ENCODE data around the gene GAD1.

The GAD1 gene

DNA sequence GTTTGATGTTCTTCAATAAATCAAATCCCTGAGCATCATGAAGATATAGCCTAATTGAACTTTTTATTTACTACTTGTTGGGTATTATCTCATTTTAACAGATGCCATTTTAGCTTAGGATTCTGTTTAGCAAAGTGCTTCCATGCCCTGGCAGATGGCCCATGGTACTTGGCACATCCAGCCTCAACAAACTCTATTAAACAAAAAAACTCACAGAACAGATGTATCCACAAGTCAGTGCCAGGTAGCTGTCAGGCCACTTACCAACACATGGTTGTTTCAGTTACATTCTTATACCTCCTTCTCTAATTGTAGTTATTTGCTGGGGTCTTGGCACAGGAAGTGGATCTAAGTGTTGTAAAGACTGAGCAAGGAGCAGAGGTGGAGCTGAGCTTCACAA is 29.6 kb downstream of the GAD1 start:
- DNase-seq, result no peak

DNA sequence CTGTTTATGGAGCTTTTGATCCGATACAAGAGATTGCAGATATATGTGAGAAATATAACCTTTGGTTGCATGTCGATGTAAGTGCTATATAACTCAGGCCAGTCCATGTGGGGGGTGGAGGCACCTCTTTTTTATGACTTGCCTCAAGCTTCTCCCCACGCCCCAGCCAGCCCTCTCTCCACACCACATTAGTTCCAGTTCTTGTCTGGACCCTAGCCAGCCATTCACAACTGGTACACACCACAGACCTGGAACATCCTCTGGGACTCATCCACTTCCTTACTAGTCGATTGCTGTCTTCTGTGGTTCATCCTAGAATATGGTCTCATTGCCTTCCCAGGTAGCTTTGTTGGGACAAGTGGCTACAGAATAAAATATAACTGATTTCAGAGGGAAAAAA is 31.0 kb downstream of the GAD1 start:
- DNase-seq, result no peak

DNA sequence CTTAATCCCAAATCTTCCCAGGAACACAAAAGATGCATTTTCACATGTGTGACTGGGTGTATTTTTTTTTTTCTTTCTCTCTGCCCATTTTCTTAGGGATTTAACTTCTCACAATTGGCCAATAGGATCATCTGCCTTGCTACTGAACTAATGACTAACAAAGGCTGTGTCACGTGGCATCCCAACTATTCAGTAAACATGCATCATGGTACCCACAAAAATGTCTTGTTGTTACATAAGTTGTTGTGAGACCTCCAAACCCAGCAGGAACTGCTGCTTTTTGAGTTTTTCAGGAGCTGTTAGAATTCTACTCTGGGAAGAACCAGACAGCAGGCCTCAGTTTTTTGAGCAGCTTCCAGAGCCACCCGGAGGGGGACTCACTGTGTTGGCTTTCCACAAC is 31.9 kb downstream of the GAD1 start:
- no peak for DNase-seq

DNA sequence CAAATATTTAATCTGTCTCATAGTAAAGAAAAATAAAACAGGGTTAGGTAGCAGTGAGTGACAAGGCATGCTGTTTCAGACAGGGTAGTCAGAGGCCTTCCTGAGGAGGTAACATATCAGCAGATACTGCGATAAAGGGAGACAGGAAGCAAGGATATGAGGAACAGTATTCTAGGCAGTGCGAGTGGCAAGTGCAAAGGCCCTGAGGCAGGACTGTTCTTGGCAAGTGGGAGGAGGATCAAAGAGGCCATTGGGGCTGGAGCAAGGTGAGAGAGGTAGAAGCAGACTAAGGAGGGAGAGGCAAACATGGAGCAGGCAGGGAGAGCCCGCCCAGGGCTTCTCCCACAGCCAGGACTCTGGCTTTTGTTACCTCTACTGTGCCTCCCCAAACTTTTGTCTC is 33.6 kb downstream of the GAD1 start:
- no peak for DNase-seq

DNA sequence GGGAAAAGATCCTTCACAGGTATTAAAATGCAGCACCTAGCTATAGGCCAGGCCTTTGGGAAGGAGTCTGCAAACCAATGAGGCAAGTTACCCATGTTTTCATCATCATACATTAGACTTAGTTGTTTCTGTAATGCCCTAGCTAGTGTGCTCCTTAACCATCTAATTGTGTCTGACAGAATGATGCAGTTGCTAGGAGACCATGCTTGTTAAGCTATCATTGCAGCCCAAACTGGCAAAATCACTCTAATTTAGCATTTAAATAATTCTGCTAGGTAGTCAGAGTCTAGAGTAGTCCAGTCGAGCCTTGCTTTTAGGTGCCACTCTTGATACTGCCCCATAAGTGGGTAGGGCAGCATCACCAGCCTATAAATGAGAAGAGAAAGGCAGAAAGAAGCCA is 34.9 kb downstream of the GAD1 start:
- DNase-seq, result no peak

DNA sequence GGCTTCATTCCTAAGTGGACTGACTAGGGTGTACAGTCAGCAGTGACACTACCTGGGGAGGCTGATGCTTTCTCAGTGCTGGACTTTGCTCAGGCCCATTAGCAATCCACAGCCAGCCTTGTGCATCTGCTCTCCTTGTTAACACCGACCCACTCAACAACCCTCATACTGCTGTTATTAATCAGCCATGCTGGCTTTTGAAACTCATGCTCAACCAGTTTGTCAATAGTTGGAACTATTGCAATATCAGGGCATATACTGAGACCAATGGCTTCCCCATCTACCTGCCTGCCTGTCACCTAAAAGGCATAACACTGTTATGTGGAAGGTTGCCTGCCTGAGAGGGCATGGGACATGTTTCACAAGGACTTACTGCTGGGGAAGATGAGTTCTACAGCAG is 39.4 kb downstream of the GAD1 start:
- no peak for DNase-seq

DNA sequence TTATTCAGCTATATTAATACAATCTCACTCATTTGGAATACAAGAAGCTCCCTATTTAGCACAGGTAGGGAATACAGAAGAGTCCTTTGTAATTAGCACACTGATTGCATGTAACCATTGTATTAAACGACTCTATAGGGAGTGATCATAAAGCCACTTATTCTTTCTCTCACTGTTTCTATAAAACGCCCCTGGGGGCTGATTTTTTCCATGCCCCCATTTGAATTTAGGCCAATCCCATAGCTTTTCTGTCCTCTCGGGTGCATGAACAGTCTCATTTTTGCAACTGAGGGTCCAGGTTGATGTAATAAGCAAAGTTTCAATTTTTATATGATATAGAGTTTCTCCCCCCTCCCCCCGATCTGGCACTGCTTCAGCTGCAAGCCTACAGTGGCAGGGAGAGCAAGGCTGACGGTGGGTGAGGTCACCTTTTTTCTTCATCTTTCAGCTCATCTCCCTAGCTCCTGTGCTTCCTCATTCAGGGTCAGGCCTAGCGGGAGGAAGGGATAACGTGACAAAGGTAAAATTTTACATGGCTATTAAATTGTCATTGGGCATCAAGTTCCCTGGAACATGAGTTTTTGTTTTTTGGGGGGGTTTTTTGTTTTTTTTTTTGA is 45.7 kb downstream of the GAD1 start:
- DNase-seq, result no peak

DNA sequence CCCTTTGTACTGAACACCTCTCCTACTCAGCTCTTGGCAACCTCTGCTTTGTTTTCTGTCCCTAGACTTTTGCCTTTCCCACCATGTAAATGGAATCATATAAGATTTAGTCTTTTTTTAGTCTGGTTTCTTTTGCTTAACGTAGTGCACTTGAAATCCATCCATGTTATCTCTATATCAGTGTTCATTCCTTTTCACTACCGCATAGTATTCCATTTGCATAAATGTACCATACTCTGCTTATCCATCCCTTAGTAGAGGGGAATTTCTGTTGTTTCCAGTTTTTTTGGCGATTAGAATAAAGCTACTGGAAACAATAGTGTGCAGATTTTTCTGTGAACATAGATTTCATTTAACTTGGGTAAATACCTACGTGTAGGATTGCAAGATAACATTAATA is 46.4 kb downstream of the GAD1 start:
- no peak for DNase-seq

DNA sequence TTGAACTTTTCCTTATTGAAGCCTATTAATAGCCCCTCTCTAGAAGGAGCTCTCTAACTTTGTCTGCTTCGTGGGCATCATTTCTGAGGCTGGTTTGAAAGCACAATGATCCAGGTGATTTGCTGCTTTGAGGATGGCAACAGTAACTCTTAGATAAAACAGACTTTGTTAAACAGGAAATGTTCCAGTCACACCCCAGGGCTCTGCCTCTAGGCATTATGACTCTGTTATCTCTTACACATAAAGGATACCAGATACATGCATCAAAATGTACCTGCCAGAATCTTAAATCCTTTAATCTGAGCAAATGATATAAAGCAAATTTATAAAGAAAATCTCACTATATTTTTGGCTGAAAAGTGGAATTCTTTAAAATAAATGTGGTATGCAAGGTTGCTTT is 52.3 kb downstream of the GAD1 start:
- no peak for DNase-seq

DNA sequence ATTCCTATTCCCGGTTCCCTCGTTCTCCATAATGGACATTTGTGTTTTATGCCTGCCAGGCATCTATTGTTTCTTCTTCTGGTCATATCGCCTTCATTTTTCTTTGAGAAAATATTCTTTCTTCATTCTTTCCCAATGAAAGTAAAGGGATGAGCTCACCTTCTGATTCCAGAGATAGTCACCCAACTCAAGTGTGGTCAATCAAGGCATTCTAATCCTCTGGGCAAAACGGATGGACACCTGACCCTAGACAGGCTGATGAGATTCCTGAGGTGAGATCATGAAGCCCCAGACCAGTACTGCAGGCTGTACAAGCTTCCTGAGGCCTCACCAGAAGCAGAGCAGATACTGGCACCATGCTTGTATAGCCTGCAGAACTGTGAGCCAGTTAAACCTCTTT is 52.8 kb downstream of the GAD1 start:
- no peak for DNase-seq

DNA sequence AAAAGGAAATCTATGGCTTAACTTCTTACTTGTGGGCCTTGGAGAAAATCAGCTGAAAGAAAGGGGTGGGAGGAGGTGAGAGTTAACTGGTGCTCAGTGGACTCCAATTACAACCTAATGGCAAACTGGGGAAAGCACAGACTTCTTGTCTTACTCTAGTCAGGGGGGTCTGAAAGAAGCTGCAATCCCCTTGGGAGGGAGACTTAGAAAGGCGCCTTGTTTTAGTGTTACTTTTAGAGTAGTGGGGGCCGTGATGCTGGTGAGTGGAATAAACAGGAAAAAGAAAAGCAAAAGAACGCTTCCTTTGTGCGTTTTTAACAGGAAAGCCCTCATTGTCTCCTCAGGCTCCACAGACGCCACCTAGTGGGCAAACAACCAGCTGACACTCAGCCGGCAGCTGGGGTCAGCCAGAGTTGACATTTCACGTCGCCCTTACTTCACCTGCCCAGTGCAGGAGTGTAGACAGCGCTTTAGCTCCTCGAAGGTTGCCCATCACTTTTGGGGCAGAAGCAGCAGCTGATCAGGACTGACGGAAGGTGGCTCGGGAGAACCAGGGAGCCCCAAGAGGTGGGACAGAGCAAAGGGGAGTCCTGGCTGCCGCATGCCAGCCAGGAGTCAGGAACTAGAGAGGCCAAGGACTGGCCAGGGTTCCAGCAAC is 56.5 kb downstream of the GAD1 start:
- DNase-seq, result peak; percentile 67 to 83 (median 76)

DNA sequence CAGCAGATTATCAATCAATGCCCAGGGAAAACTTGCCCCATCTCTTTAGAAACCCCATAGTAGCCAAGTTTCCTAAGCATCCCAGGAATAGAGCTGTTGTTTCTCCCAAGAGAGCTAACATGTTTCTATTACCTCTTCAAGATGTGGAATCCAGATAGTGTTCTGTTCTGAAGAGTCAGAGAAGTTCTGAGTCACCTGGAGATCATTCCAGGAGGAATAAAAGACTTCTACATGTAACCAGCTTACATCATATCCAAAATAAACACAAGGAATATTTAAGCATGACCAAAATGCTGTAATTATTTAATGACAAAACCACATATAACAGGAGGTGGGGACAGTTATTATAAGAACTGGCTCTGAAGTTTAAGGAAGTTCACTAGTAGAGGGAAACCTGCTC is 61.4 kb downstream of the GAD1 start:
- no peak for DNase-seq

DNA sequence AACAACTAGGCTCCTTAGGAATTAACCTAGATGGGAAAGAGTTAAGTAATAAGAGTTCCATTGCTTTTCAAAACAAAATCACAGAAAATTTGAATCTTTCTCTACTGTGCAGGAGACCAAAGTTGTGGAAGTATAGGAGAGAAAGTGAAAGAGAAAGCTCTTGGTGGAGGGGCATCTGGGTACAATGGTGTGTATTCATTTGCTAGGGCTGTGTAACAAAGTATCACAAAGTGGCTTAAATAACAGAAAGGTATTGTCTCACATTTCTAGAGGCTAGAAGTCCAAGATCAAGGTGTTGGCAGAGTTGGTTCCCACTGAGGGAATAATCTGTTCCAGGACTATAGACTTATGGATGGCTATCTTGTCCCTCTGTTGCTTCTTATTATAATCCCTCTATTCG is 61.8 kb downstream of the GAD1 start:
- no peak for DNase-seq

DNA sequence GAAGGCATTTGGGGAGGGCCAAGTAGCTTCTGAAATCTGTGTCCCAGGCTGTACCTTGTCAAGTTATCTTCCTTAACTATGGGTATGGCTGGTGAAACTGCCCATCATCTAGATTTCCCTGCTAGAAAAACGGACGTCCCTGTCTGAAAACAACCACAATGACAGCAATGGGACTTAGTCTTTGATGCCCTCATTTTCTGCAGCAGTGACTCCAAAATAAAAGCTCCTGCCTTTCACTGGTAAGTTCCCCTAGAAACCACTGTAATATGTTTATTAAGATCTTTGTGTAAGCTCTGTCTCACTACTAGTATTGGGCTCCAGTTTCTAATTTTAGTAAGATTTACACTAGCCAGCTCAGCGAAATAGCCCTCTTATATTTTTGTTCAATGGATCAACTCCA is 65.2 kb downstream of the GAD1 start:
- no peak for DNase-seq

DNA sequence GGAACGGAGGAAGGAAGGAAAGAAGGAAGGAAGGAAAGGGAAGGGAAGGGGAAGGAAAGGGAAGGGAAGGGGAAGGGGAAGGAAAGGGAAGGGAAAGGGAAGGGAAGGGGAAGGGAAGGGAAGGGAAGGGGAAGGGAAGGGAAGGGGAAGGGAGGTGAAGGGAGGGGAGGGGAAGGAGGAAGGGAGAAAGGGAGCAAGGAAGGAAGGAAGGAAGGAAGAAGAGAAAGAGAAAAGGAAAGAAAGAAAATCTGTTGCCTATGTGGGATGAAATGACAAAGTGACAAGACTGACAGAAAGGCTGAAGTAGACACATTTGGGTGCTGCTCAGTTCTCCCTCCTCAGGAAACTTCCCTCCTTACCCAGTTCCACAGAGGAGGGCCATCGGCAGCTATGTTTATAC is 66.1 kb downstream of the GAD1 start:
- DNase-seq, result no peak

DNA sequence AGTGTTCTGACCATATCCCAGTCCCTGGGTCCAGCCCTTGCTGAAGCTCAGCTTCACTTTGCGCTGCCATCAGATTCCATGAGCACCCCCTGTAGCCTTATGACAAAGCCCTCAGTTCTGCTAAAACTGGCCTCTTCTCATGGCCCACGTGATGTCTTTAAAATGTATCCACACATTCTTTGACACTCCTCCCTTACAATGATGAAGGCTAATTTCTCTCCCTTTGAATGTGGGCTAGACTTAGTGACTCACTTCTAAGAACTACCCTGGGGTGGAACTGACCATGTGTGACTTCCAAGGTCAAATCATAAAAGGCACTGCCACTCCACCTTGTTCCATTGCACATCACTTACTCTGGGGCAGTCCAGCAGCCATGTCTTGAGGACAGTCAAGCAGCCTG is 67.0 kb downstream of the GAD1 start:
- no peak for DNase-seq

DNA sequence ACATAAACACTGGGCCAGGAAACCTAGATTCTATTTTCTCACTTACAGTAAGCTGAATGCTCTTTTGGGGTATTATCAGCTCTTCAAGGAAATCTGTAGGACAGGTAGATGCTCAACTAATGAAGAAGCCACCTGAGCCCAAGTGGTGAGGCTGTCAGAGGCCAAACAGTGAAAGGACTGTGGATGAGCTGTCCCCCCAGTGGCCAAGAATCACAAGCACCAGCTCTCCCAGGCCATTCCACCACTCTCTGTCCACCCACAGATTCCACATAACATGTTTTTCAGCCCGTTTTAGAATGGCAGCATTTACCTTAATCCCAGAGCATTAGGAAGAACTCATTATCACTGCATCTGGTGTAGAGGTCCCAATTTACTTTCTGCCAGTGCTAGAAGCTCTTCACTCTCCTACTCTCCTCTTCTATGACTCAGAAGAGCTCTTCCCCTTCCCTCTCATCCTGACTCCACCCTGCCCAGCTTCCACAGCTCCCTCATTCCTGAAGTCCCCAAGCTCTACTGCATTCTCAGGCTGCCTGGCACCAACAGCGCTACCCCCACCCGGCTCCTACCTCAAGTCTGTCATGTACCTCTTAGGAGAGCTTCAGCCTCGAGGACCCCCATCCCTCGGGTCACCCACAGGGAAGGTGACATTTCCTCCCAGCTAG is 68.6 kb downstream of the GAD1 start:
- DNase-seq, result no peak

DNA sequence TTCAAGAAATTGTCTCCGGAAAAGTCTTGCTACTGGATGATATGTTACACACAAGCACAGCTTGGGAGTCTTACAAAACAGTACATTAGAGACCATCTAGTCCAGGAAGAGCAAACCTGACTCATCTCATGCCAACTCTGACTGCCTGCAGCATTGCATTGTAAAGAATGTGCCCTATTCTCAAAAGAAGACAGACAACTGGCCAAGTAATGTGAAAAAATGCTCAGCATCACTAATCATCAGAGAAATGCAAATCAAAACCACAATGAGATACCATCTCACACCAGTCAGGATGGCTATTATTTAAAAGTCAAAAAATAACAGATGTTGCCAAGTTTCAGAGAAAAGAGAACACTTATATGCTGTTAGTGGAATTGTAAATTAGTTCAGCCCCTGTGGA is 69.7 kb downstream of the GAD1 start:
- DNase-seq, result no peak

DNA sequence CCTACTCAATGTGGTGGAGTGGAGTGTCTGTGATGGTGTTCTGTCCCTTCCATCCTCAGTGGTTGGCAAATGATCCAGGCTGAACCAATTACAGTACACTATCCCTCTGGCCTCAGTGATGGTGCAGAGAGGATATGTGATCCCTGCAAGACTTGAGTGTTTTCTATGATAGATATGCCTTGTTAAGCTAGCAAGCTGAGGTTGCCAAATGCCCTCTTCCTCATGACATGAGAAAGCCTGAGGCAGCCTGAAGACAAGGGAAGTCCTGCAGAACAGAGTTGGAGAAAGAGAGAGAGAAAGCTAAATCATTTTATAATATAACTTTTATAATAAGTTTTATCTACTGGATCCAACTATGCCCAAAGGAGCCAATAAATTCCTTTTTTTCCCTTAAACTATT is 70.8 kb downstream of the GAD1 start:
- DNase-seq, result no peak

DNA sequence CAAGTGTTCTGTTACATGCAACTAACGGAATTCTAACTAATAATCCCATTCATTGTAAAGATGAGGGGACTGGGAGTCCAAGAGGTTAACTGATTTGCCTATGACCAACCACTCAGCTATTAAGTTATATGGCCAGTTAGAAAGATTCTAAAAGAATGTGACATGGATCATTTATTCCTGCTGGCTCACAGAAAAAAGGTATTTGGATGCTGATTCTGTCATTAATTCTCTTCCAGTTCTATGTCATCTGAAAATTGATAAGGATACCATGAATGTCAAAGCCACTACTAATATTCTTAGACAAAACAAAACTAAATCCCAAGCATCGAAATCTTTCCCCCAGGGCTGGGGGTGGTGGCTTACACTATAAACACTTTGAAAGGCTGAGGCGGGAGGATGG is 71.2 kb downstream of the GAD1 start:
- no peak for DNase-seq

DNA sequence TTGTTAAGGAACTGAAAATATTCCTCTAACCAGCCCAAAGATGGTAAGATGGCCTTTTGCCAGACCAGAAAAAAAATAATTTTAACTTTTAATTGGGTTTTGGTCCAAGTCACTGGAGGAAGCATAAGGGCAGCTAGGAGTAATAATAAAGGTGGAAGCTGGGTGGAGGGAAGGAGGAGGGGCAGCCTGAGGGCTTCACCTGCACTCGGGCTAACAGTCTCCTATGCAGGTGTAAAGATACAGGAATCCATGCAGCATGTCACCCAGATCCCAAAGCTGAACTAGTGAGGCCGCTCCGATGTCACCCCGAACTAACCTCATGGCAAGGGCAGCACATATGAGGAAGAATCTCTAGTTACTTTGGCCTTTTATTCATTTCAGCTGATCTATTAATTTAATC is 75.2 kb downstream of the GAD1 start:
- DNase-seq, result no peak

DNA sequence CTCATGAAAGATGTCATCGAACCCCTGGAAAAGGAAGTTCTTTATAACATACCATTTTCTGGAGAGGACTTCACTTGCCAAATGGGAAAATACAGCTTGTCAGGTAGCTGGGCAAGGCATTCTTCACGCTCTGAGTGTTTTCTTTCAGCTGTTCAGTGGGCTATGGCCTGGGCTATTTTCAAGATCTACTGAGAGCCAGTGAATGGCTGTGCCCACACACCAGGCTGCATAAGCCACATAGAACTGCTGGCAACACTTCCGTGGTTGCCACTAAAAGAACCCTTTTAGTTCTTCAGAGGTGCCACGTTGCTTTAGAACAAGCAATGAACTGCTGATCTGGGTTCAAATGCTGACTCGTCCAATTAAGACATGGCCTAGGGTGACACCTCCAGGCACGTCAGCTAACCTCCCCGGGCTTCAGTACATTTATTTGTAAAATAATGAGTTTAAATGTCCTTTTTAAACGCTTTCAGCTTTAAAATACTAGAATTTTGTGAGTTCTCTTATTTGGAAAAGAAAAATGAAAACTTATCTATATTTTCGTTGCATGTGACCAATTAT is 75.8 kb downstream of the GAD1 start:
- no peak for DNase-seq

DNA sequence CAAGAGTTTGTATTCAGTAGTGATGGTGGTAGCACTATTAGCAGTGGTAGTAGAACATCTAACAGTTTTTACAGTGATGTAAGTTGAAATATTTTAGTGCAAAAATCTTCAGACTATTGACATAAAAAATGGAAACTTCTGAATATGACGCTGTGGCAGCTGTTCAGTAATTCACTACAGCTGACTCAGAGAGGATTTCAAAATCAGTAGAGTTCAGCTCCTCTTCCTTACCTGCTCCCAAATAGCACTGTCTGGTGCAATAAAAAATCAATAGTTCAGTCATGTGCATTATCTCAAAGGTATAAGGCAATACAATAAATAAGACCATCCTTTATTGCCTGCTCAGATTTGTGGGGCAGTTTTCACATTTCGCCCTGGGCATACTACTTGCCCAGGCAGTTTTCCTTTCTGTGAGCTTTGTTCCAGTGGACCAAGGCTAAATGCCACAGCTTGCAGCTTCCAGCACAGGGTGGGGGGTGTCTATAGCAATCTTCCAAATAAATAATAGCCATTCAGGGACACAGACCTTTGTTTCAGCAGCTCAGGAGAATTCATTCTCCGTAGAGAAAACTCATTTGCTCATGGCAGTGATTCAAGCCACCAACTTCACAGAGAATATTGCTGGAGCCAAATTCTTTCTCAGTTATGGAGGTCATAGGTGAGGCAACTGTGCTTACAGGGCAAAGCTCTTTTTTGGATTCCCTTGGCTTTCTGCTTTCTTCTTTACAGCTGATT is 78.5 kb downstream of the GAD1 start:
- no peak for DNase-seq

DNA sequence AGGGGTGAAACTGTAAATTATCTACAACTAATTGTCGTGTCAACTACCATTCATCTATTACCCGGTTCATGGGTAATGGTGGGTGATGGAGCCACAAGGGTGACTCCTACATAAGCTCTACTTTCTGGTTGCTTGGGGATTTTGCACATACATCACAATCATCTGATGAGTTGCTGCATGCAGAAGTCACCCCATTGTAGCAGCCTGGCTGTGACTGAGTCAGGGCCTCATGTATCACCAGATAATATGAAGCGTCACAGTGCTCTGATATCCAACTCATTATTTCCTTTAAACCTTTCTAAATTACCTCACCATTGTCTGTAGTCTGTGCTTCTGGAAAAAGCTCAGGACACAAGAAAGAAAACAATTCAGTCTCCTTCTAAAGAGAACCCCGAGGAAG is 79.9 kb downstream of the GAD1 start:
- DNase-seq, result peak in 1 of 4 experiments; percentile 17

All from suppressor macrophage (primary cell).